Mesenteric fat pad (tissue), 1 donor: ENCODE results near the gene ZNF575. TPM values are rescaled to one million over a fixed set of nuclear protein-coding genes. Genes with fewer than 3 reads are reported as not detected.

Source experiments
- DNase-seq: peaks from one replicate; pipeline ENCODE4 v3.0.0-alpha.2; 2020; ENCODE audit warnings: low spot score
- long read RNA-seq: library from polyadenylated mRNA; unstranded; transcript quantifications from one replicate; pipeline ENCODE4 v2.0.0, GENCODE V29; 2020
- total RNA-seq: library from RNA; stranded (reverse); fragmentation: NEBNext Ultra II Directional; extraction: Animal tissue kit (Norgen Biotek cat#: 25700); gene quantifications from one replicate; pipeline ENCODE4 v1.2.1, GENCODE V29; 2021
- donor health status: DM: yes; HTN: yes; CAD: no.

Gene ZNF575
- 1.7 TPM for total RNA-seq
- long read RNA-seq, result 0 reads

GRCh38 chr19:43532962-43533545 is at the start of gene ZNF575:
ZNF575 (plus strand) TSS chr19:43533188; CDS start chr19:43534423, 1,235 bp downstream.
- peak; percentile 94 for DNase-seq

GRCh38 chr19:43483281-43483680 is 49.7 kb upstream of the ZNF575 start:
- no peak for DNase-seq

- DNase-seq, result no peak
These were observed 47.0 kb upstream of the ZNF575 start for GRCh38 chr19:43485951-43486350.

- DNase-seq, result no peak
These were observed 46.6 kb upstream of the ZNF575 start for GRCh38 chr19:43486412-43486811.

- no peak for DNase-seq
These were observed 44.8 kb upstream of the ZNF575 start for GRCh38 chr19:43488179-43488578.

GRCh38 chr19:43489310-43489709 is 43.7 kb upstream of the ZNF575 start:
- DNase-seq, result no peak

- no peak for DNase-seq
These were observed 42.9 kb upstream of the ZNF575 start for GRCh38 chr19:43489979-43490599.

GRCh38 chr19:43490759-43491158 is 42.2 kb upstream of the ZNF575 start:
- DNase-seq, result no peak

GRCh38 chr19:43495082-43495481 is 37.9 kb upstream of the ZNF575 start:
- no peak for DNase-seq

GRCh38 chr19:43496960-43497359 is 36.0 kb upstream of the ZNF575 start:
- no peak for DNase-seq

GRCh38 chr19:43498233-43498842 is 34.6 kb upstream of the ZNF575 start:
- no peak for DNase-seq

GRCh38 chr19:43499042-43499441 is 33.9 kb upstream of the ZNF575 start:
- DNase-seq, result no peak

- no peak for DNase-seq
These were observed 31.1 kb upstream of the ZNF575 start for GRCh38 chr19:43501661-43502418.

GRCh38 chr19:43502419-43502976 is 30.5 kb upstream of the ZNF575 start:
- no peak for DNase-seq

GRCh38 chr19:43503501-43504425 is 29.2 kb upstream of the ZNF575 start:
- DNase-seq, result peak; percentile 96

GRCh38 chr19:43504426-43505185 is 28.4 kb upstream of the ZNF575 start, which contains the start of gene PHLDB3:
PHLDB3 (minus strand) TSS chr19:43504746; CDS start chr19:43504118, 628 bp downstream.
- no peak for DNase-seq

GRCh38 chr19:43505186-43505456 is 27.9 kb upstream of the ZNF575 start:
- DNase-seq, result no peak

- DNase-seq, result no peak
These were observed 27.0 kb upstream of the ZNF575 start for GRCh38 chr19:43505941-43506340.

- DNase-seq, result no peak
These were observed 26.4 kb upstream of the ZNF575 start for GRCh38 chr19:43506629-43507028.

- DNase-seq, result no peak
These were observed 25.1 kb upstream of the ZNF575 start for GRCh38 chr19:43507880-43508279.
